GM19395 (cell line): ENCODE results near the gene ANKRD60.

Experiments
- ATAC-seq: cut with Tn5 transposase; IDR thresholded peaks from one replicate; pipeline ENCODE4 v1.9.1; 2021; ENCODE audit warnings: mild to moderate bottlenecking, moderate library complexity; ENCODE audit not compliant: unreplicated experiment

Gene ANKRD60, protein sequence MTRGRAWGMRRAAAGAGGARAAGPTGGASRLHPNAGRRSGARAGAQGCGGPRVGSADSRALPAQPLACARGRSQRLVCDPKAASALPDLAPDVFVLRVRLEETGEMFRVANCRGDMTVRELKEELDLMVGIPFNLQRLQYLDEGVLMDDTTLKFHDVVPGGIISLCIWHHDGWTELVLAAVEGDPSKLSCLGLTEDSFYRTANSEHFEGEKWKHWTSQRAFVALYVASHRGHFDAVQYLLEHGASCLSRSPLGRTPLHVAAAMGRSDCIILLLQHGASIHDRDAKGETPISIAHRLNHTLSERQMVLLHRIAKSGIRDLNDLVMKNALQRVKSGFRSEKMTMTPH

GRCh38 chr20:58228484-58229197, at the start of gene ANKRD60:
Gene ANKRD60 (minus strand): TSS chr20:58228653. CDS start chr20:58228653, 0 bp downstream.
- no peak for ATAC-seq

GRCh38 chr20:58277578-58278472, 49.4 kb upstream of the ANKRD60 start:
- ATAC-seq, result no peak

DNA sequence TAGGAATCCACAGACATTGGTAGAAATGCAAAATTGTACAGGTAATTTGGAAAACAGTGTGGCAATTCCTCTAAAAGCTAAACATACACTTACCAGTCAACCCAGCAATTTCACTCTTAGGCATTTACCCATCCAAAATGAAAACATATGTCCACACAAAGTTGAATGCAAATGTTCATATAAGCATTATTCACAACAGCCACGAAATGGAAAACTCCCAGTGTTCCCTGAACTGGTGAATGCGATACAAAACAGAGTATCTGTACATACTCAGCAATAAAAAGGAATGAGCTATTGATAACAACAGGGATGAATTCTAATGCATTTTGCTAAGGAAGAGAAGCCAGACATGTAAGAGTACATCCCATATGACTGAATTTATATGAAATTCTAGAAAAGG, 48.7 kb upstream of the ANKRD60 start:
- no peak for ATAC-seq

GRCh38 chr20:58274384-58274783, 45.9 kb upstream of the ANKRD60 start:
- ATAC-seq, result no peak

GRCh38 chr20:58271606-58272351, 43.3 kb upstream of the ANKRD60 start:
- no peak for ATAC-seq

- no peak for ATAC-seq
Measured at GRCh38 chr20:58268936-58269619, 40.6 kb upstream of the ANKRD60 start.

- no peak for ATAC-seq
Measured at GRCh38 chr20:58268421-58268821, 40.0 kb upstream of the ANKRD60 start.

DNA sequence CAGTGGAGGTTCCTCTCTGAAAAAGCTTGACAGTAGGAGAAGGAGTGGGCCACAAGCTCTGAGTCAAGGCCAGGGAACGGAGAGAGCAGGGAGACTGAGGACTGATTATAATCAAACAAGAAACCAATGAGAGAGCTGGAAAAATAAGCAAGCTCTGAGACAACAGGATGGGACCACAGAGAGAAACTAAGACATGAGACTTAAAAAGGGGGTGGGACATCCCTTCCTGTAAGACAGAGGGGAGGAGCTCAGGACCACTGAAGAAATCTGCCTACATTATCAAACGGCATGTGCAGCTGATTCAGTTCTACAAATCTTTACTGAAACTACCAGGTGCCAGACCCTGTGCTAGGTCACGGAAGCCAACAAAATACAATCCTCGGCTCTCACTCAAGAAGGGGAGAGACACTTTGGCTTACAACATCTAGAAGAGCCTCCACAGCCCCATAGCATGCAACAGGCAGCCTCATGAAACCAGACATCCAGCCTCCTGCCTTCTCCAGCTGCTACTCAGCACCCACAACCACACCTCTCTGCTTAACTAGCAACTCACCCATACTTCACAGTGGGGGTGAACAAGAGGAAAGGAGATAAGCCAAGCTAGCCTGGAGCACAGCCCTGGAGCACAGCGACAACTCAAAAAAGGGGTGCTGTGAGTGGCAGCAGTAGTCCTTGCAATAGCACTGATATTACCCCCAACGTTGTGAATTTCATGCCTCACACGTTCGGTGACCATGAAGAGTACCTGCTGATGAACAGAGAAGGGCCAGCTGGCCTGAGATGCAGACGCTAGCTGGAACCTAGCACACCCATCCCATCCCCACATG, 39.1 kb upstream of the ANKRD60 start:
- ATAC-seq, result no peak

GRCh38 chr20:58264271-58264670, 35.8 kb upstream of the ANKRD60 start:
- no peak for ATAC-seq

DNA sequence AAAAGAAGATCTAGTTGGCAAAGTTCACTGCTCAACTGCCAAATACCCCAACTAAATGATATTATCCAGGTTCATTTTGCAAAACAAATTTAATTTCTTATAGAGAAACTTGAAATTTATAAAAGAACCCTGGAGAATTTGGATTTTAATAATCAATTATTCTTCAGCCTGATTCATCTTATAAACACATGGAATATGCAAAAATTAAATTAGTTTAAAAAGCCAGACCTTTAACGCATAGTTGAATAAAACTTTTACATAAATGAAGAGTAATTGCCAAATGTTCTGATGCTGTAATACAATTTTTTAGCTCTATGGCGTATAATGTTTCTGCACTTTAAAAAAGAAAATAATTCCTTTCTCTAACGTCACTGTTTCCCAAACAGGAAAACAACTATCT, 33.2 kb upstream of the ANKRD60 start:
- no peak for ATAC-seq

- no peak for ATAC-seq
Measured at GRCh38 chr20:58260006-58260405, 31.6 kb upstream of the ANKRD60 start.

- no peak for ATAC-seq
Measured at GRCh38 chr20:58256842-58257241, 28.4 kb upstream of the ANKRD60 start.

GRCh38 chr20:58256307-58256706, 27.9 kb upstream of the ANKRD60 start:
- ATAC-seq, result no peak

DNA sequence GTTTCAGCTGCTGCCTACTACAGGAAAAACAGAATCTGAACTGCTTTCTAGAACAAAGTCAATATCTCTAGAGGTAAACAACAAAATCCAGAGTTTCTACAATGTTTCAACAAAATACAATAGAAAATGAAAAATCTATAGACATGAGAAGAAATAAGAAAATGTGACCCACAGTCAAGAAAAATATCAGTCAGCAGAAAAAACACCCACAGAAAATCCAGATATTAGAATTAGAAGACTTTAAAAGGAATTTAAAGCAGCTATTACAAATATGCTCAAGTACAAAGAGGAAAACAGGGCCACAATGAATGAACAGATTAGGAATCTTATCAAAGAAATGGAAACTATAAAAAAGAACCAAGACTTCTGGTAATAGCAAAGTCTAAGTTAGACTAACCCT, 26.4 kb upstream of the ANKRD60 start:
- no peak for ATAC-seq

DNA sequence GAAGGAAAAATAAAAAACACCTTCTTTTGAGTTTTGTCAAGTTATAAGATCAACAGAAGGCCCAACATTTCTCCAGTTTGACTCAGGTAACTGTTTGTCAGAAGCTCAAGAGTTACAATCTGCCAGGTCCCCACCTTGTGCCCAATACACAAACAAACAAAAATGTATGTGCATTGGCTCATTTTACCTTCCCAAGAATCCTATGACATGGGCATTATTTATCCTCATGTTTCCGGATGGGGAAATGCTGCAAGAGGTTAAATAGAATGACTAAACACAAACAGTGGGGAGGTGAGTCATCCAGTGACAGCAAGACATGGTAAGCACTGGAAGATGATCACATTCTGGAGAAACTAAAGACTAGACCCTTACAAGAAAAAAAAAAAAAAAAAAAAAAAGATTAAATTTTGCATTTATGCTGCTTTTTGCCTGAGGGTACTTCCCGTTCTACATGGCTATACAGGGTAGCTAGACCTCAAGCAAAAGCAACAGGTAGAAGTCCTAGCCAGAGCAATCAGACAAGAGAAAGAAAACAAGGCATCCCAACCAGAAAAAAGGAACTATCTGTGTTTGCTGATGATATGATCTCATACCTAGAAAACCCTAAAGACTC, 23.6 kb upstream of the ANKRD60 start:
- no peak for ATAC-seq

- ATAC-seq, result no peak
Measured at GRCh38 chr20:58251348-58251978, 23.0 kb upstream of the ANKRD60 start.

DNA sequence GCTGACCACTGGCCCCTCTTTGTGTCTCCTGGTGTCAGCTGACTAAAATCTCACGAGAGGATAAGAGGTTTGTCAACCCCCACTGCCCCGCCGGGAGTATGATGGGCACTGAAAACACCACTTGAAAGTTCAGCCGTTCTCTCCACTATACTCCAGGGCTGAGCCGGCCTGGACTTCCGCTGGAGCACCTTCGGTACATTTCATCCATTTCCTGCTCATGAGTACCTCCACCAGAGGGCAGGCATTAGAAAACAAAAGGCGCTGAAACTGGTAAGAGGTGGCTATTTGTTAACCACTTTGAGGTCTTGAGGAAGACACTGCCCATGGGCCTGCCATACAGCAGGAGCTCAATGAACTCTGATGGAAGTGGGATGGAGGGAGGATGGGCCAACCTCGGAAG, 17.9 kb upstream of the ANKRD60 start:
- ATAC-seq, result no peak

DNA sequence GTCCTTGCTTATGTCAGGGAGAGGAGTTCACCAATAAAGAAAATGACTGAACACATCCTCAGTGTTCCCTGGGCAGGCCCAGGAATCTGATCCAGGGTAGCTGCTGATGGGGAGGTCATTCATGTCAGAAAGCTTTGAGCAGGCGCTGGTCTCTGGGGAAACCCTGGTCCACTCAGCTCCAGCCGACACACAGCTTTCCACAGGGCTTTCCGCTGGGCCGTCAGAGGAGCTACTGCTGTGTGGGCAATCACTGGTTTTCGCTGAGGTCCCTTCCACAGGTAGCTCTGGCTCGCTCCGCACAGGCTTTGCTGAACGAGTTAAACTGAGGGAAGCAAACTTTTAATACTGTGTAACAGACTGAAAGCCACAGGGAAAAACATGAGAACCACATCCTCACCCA, 17.5 kb upstream of the ANKRD60 start:
- ATAC-seq, result no peak
